SHP77 treated with DMSO at 0.1 percent for 48 hours (cell line): ENCODE data around the gene ZNF587B.
"Not testable (repeated sequence)": the region's sequence is repeated elsewhere in the genome, so short reads cannot be mapped to it uniquely, and the experiment has no call there.

Source experiments
- DNase-seq: peaks from one replicate; lab custom pipeline; 2025; lab: John Stamatoyannopoulos, UW

Gene ZNF587B

GRCh38 chr19:57830071-57830602 is at the start of gene ZNF587B:
ZNF587B (plus strand) TSS chr19:57830299; CDS start chr19:57830529, 230 bp downstream.
- no peak for DNase-seq

- DNase-seq: no peak
Observed at GRCh38 chr19:57786286-57786685, 43.8 kb upstream of the ZNF587B start.

GRCh38 chr19:57786906-57787305 is 43.2 kb upstream of the ZNF587B start:
- no peak for DNase-seq

GRCh38 chr19:57788114-57788692 is 41.9 kb upstream of the ZNF587B start:
- DNase-seq: no peak

- no peak for DNase-seq
Observed at GRCh38 chr19:57789288-57789687, 40.8 kb upstream of the ZNF587B start.

- DNase-seq: not testable (repeated sequence)
Observed at GRCh38 chr19:57796580-57796979, 33.5 kb upstream of the ZNF587B start.

GRCh38 chr19:57800696-57801095 is 29.4 kb upstream of the ZNF587B start:
- DNase-seq: no peak

- no peak for DNase-seq
Observed at GRCh38 chr19:57802269-57802668, 27.8 kb upstream of the ZNF587B start.

GRCh38 chr19:57803265-57803593 is 26.9 kb upstream of the ZNF587B start:
- no peak for DNase-seq

- no peak for DNase-seq
Observed at GRCh38 chr19:57803594-57804325, 26.3 kb upstream of the ZNF587B start.

- no peak for DNase-seq
Observed at GRCh38 chr19:57807541-57807940, 22.6 kb upstream of the ZNF587B start.

- not testable (repeated sequence) for DNase-seq
Observed at GRCh38 chr19:57810410-57811295, 19.4 kb upstream of the ZNF587B start.

- DNase-seq: no peak
Observed at GRCh38 chr19:57812226-57812625, 17.9 kb upstream of the ZNF587B start.

- DNase-seq: not testable (repeated sequence)
Observed at GRCh38 chr19:57812975-57813820, 16.9 kb upstream of the ZNF587B start.

GRCh38 chr19:57813919-57814504 is 16.1 kb upstream of the ZNF587B start:
- DNase-seq: no peak

GRCh38 chr19:57814505-57815246 is 15.4 kb upstream of the ZNF587B start, which contains the start of gene ZNF552:
ZNF552 (minus strand) TSS chr19:57814913; CDS start chr19:57814743, 170 bp downstream.
- peak; percentile 90 for DNase-seq

GRCh38 chr19:57815247-57816075 is 14.6 kb upstream of the ZNF587B start:
- DNase-seq: no peak

GRCh38 chr19:57816652-57817051 is 13.4 kb upstream of the ZNF587B start:
- no peak for DNase-seq

- no peak for DNase-seq
Observed at GRCh38 chr19:57817976-57818375, 12.1 kb upstream of the ZNF587B start.
